ENCODE results near the gene KBTBD13. TPM values are rescaled to one million over a fixed set of nuclear protein-coding genes. Genes with fewer than 3 reads are reported as not detected.

The KBTBD13 gene
- total and polyA plus RNA-seq, 2 donors: 0.19 to 0.32 TPM

GRCh38 chr15:65106011-65106590 is 29.6 kb downstream of the KBTBD13 start:
- no peak for DNase-seq (ENCODE audit: extremely low spot score)
- Histone ChIP-seq H3K4me1 (ENCODE audit: insufficient read depth) (no peaks in the 10 kb centered on the region), H3K27ac (ENCODE audit: low read depth) (no peak overlapping the region), H3K36me3 (ENCODE audit: insufficient read depth) (peaks cover 3% of the 10 kb centered on the region), H3K4me3 (ENCODE audit: low read depth, low read length) (no peak overlapping the region)
- 88% methylated on average over 6 of the region's 6 CpGs for WGBS

- Histone ChIP-seq H3K36me3 (ENCODE audit: insufficient read depth) (peaks cover 2% of the 10 kb centered on the region), H3K27ac (ENCODE audit: low read depth) (no peak overlapping the region), H3K4me3 (ENCODE audit: low read depth, low read length) (no peak overlapping the region), H3K4me1 (ENCODE audit: insufficient read depth) (no peaks in the 10 kb centered on the region)
- no peak for DNase-seq (ENCODE audit: extremely low spot score)
- 36% methylated on average over 3 of the region's 3 CpGs for WGBS
Observed at GRCh38 chr15:65110676-65111292, 34.2 kb downstream of the KBTBD13 start.

GRCh38 chr15:65115086-65115485 is 38.5 kb downstream of the KBTBD13 start, which contains the start of gene UBAP1L:
Gene UBAP1L, minus strand, starts transcription at chr15:65115200. Its CDS starts 8,985 bp downstream, at chr15:65106215.
- Histone ChIP-seq H3K4me1 (ENCODE audit: insufficient read depth) (no peaks in the 10 kb centered on the region), H3K36me3 (ENCODE audit: insufficient read depth) (peaks cover 13% of the 10 kb centered on the region), H3K27ac (ENCODE audit: low read depth) (no peak within 1 kb of the TSS), H3K4me3 (ENCODE audit: low read depth, low read length) (no peak within 1 kb of the TSS)
- WGBS: 71% methylated on average over 2 of the region's 2 CpGs
- no peak for DNase-seq (ENCODE audit: extremely low spot score)

GRCh38 chr15:65115542-65115941 is 39.0 kb downstream of the KBTBD13 start:
- Histone ChIP-seq H3K27ac (ENCODE audit: low read depth) (no peak overlapping the region), H3K4me3 (ENCODE audit: low read depth, low read length) (no peak overlapping the region), H3K36me3 (ENCODE audit: insufficient read depth) (peaks cover 14% of the 10 kb centered on the region), H3K4me1 (ENCODE audit: insufficient read depth) (no peaks in the 10 kb centered on the region)
- no peak for DNase-seq (ENCODE audit: extremely low spot score)
- 71% methylated on average over 5 of the region's 5 CpGs for WGBS

Small RNAs within 50 kb of the gene (small RNA-seq; reads per million reads assigned to genes)
- not detected for gene AC013553.1

Other genes with a start within 250 kb of the KBTBD13 start
- gene PLEKHO2, start 234.8 kb upstream of the KBTBD13 start, total RNA-seq: 25.6 TPM
- 40.2 TPM for gene PLEKHO2, start 234.8 kb upstream of the KBTBD13 start, polyA plus RNA-seq
- 12.4 TPM for gene ANKDD1A, start 164.8 kb upstream of the KBTBD13 start, total RNA-seq
- 7.5 TPM for gene ANKDD1A, start 164.8 kb upstream of the KBTBD13 start, polyA plus RNA-seq
- 56.2 TPM for gene SPG21, start 86.8 kb upstream of the KBTBD13 start, total RNA-seq
- 87.6 TPM for gene SPG21, start 86.8 kb upstream of the KBTBD13 start, polyA plus RNA-seq
- 22.4 TPM for gene MTFMT, start 47.1 kb upstream of the KBTBD13 start, total RNA-seq
- gene MTFMT, start 47.1 kb upstream of the KBTBD13 start, polyA plus RNA-seq: 13.1 TPM
- not detected for gene SLC51B, start 31.4 kb upstream of the KBTBD13 start, total RNA-seq
- gene SLC51B, start 31.4 kb upstream of the KBTBD13 start, polyA plus RNA-seq: 0.44 TPM
- 54.6 TPM for gene RASL12, start 8.8 kb upstream of the KBTBD13 start, total RNA-seq
- gene RASL12, start 8.8 kb upstream of the KBTBD13 start, polyA plus RNA-seq: 85.0 TPM
- 3.9 TPM for gene UBAP1L, start 38.5 kb downstream of the KBTBD13 start, total RNA-seq
- gene UBAP1L, start 38.5 kb downstream of the KBTBD13 start, polyA plus RNA-seq: 1.9 TPM
- gene PDCD7, start 57.1 kb downstream of the KBTBD13 start, total RNA-seq: 18.3 TPM
- 27.3 TPM for gene PDCD7, start 57.1 kb downstream of the KBTBD13 start, polyA plus RNA-seq
- gene CLPX, start 108.6 kb downstream of the KBTBD13 start, total RNA-seq: 73.6 TPM
- 24.9 TPM for gene CLPX, start 108.6 kb downstream of the KBTBD13 start, polyA plus RNA-seq
- gene CILP, start 134.7 kb downstream of the KBTBD13 start, total RNA-seq: 49.3 TPM
- gene CILP, start 134.7 kb downstream of the KBTBD13 start, polyA plus RNA-seq: 72.2 TPM
- 8.2 TPM for gene PARP16, start 210.1 kb downstream of the KBTBD13 start, total RNA-seq
- gene PARP16, start 210.1 kb downstream of the KBTBD13 start, polyA plus RNA-seq: 13.4 TPM
- not detected for gene RNU5A-1, start 219.3 kb downstream of the KBTBD13 start, total RNA-seq
- gene RNU5A-1, start 219.3 kb downstream of the KBTBD13 start, polyA plus RNA-seq: not detected
- gene RNU5B-1, start 227.9 kb downstream of the KBTBD13 start, total RNA-seq: under 0.01 TPM
- not detected for gene RNU5B-1, start 227.9 kb downstream of the KBTBD13 start, polyA plus RNA-seq

All from urinary bladder (tissue), 4 donors.